ENCODE results near the gene DYNC1I2.

GRCh38 chr2:171745141-171745540 is 57.9 kb downstream of the DYNC1I2 start:
- TF ChIP-seq CTCF (IDR thresholded peaks at IDR 0.05) (no peak), POLR2A (IDR thresholded peaks at IDR 0.05) (no peak)
